ENCODE measurements around the gene SMPD2. TPM values are rescaled to one million over a fixed set of nuclear protein-coding genes. Genes with fewer than 3 reads are reported as not detected.

Gene SMPD2
- total and polyA plus RNA-seq, 2 of the 4 experiments (the other 2 are of a cell fraction) = 7.7 to 9.0 TPM

GRCh38 chr6:109447087-109447486 lies 6.6 kb downstream of the SMPD2 start:
- CTCF ChIA-PET = no interaction called here
- DNase-seq = no peak
- dilution Hi-C loops (cut with HindIII; ENCODE audit: low sequenced_read_pairs, unreplicated experiment) = no loop called here

More at GRCh38 chr6:109447087-109447486, 6.6 kb downstream of the SMPD2 start:
- Histone ChIP-seq H3K4me3 (ENCODE audit: insufficient read depth, low read depth, low read length) (no peak overlapping the region), H4K8ac (ENCODE audit: low read depth in 2 of 2, low read length in 2 of 2) (no peak overlapping the region), H3K27ac (ENCODE audit: insufficient read depth, low read length) (no peak overlapping the region), H2AFZ (replicated peaks; ENCODE audit: low read length, poor library complexity) (no peak overlapping the region), H3K4me2 (ENCODE audit: low read depth, low read length) (no peak overlapping the region), H2AK5ac (ENCODE audit: low read depth, low read length) (no peak overlapping the region), H3K9me1 (ENCODE audit: insufficient read depth, low read length) (peaks cover 18% of the 10 kb centered on the region), H3K56ac (ENCODE audit: extremely low read depth, insufficient read depth, low read length) (no peak overlapping the region), H2BK20ac (ENCODE audit: low read depth, low read length) (no peak overlapping the region), H3K14ac (replicated peaks; ENCODE audit: low read depth, low read length) (no peak overlapping the region), H2BK15ac (ENCODE audit: low read depth, low read length) (no peak overlapping the region), H4K5ac (ENCODE audit: low read depth, low read length) (no peak overlapping the region), H2BK120ac (ENCODE audit: low read depth, low read length) (no peak overlapping the region), H3K18ac (ENCODE audit: low read depth, low read length) (no peak overlapping the region), H3K23ac (ENCODE audit: low read depth, low read length) (no peak overlapping the region), H4K91ac (ENCODE audit: insufficient read depth, low read depth, low read length) (no peak overlapping the region), H3K27me3 (ENCODE audit: control insufficient read depth, insufficient read depth, low read length) (no peaks in the 10 kb centered on the region), H3K9ac (ENCODE audit: low read depth, low read length) (no peak overlapping the region), H2BK5ac (ENCODE audit: low read depth, low read length, poor library complexity, severe bottlenecking) (no peak overlapping the region), H4K20me1 (ENCODE audit: insufficient read depth, low read length) (peaks cover 7% of the 10 kb centered on the region; the same call in 1 of the 2 replicates), H3K36me3 (ENCODE audit: control insufficient read depth, insufficient read depth, low read length) (peaks cover 71% of the 10 kb centered on the region), H3K4me1 (ENCODE audit: control insufficient read depth, insufficient read depth, low read length) (peaks cover under 1% of the 10 kb centered on the region; the same call in 1 of the 2 replicates), H3K79me1 (ENCODE audit: low read depth in 1 of 2, low read length in 2 of 2) (peaks cover 1 to 22% of the 10 kb centered on the region in 2 experiments), H3K9me3 (ENCODE audit: control insufficient read depth, insufficient read depth, low read length) (no peaks in the 10 kb centered on the region), H2AK9ac (replicated peaks; ENCODE audit: low read depth, low read length, poor library complexity) (no peak overlapping the region), H3K4ac (ENCODE audit: low read depth, low read length) (no peak overlapping the region)
- no peak for TF ChIP-seq CTCF (conservative IDR thresholded peaks at IDR 0.05; ENCODE audit: low read depth, low read length)
- TF ChIP-seq SMC3 (IDR thresholded peaks at IDR 0.05; ENCODE audit: low read depth, low read length) = no peak
- no peak for TF ChIP-seq MAZ (IDR thresholded peaks at IDR 0.05; ENCODE audit: borderline replicate concordance, low read depth, low read length)
- no peak for TF ChIP-seq USF2 (IDR thresholded peaks at IDR 0.05; ENCODE audit: low read depth, low read length)
- no peak for TF ChIP-seq CEBPB (IDR thresholded peaks at IDR 0.05; ENCODE audit: low read depth, low read length)
- no peak for TF ChIP-seq ELK1 (IDR thresholded peaks at IDR 0.05; ENCODE audit: borderline replicate concordance, low read depth, low read length)
- no peak for TF ChIP-seq CHD1 (IDR thresholded peaks at IDR 0.05; ENCODE audit: low read depth, low read length)
- no peak for TF ChIP-seq NFE2L2 (IDR thresholded peaks at IDR 0.05; ENCODE audit: low read depth, low read length)
- no peak for TF ChIP-seq MXI1 (IDR thresholded peaks at IDR 0.05; ENCODE audit: borderline replicate concordance, low read depth, low read length)
- TF ChIP-seq RCOR1 (IDR thresholded peaks at IDR 0.05; ENCODE audit: insufficient replicate concordance, low read length) = no peak
- POLR2A ChIA-PET (ENCODE audit: unreplicated experiment) = no interaction called here
- ATAC-seq (ENCODE audit: low read depth) = no peak
- intact Hi-C loops (cut with micrococcal nuclease) (no loop called here), in situ Hi-C loops (cut with MboI; ENCODE audit: low sequenced_read_pairs) (no loop called here)
- WGBS, 2 experiments (ENCODE audit: extremely low coverage in 2 of 2, insufficient read length in 1 of 2) = 100% methylated on average over 4 of the region's 10 CpGs; no CpG with 5 or more reads in 1 of the 2 experiments
- no TSS peak for BruUV-seq (replicated peaks)

Data from IMR-90 (cell line).